HL-60 (cell line): ENCODE results near the gene PPP1R12B.

Source experiments
- DNase-seq, 2 experiments: peaks; one replicate each; pipeline ENCODE4 v3.0.0-alpha.2; 2010 to 2020; ENCODE audit warnings: low read depth in 1 of 2, low spot score in 1 of 2
- H3K27ac ChIP-seq: fragments of 250-450 bp; sonication (Bioruptor Pico); replicated peaks from 2 replicates; pipeline ENCODE4 v1.5.1; 2020; ENCODE audit warnings: mild to moderate bottlenecking, moderate library complexity
- H3K27me3 ChIP-seq: fragments of 250-450 bp; sonication (Bioruptor Pico); 2 replicates; pipeline ENCODE4 v1.5.1; 2021; ENCODE audit warnings: mild to moderate bottlenecking, moderate library complexity; ENCODE audit not compliant: insufficient read depth, poor library complexity, severe bottlenecking
- H3K4me3 ChIP-seq: replicated peaks from 2 replicates; pipeline ENCODE4 v1.5.1; 2011; ENCODE audit warnings: mild to moderate bottlenecking, control low read depth, low read length; ENCODE audit not compliant: insufficient read depth
- CTCF ChIP-seq: IDR thresholded peaks from one replicate; pipeline ENCODE4 v1.5.1; 2011; ENCODE audit warnings: low read length, control low read depth, inconsistent platforms; ENCODE audit not compliant: insufficient read depth
- GABPA ChIP-seq: IDR thresholded peaks from 2 replicates; pipeline ENCODE4 v1.6.1; 2012; ENCODE audit warnings: low read depth
- POLR2AphosphoS5 ChIP-seq: IDR thresholded peaks from 2 replicates; pipeline ENCODE4 v1.6.1; 2012; ENCODE audit warnings: low read depth
- REST ChIP-seq: IDR thresholded peaks from 2 replicates; pipeline ENCODE4 v1.6.1; 2012; ENCODE audit warnings: low read depth; ENCODE audit not compliant: insufficient replicate concordance
- SPI1 ChIP-seq: IDR thresholded peaks from 2 replicates; pipeline ENCODE4 v1.6.1; 2012; ENCODE audit warnings: low read depth, mild to moderate bottlenecking, borderline replicate concordance

The PPP1R12B gene

GRCh38 chr1:202355944-202356553 is 7.5 kb downstream of the PPP1R12B start:
- no peak overlapping the region for H3K4me3 ChIP-seq
- no peaks in the 10 kb centered on the region for H3K27me3 ChIP-seq
- DNase-seq = no peak
- no peak overlapping the region for H3K27ac ChIP-seq
- TF ChIP-seq CTCF (no peak), SPI1 (no peak), REST (no peak), GABPA (no peak), POLR2AphosphoS5 (no peak)

GRCh38 chr1:202357506-202357905 is 9.0 kb downstream of the PPP1R12B start:
- TF ChIP-seq CTCF = no peak
- TF ChIP-seq REST = no peak
- no peak for TF ChIP-seq GABPA
- TF ChIP-seq SPI1 = no peak
- TF ChIP-seq POLR2AphosphoS5 = no peak

GRCh38 chr1:202361224-202361623 is 12.7 kb downstream of the PPP1R12B start:
- TF ChIP-seq CTCF = no peak
- TF ChIP-seq POLR2AphosphoS5 = no peak
- TF ChIP-seq SPI1 = no peak
- no peak for TF ChIP-seq GABPA
- TF ChIP-seq REST = no peak
- Histone ChIP-seq H3K27ac (no peak overlapping the region), H3K27me3 (no peaks in the 10 kb centered on the region), H3K4me3 (no peak overlapping the region)
- no peak for DNase-seq

More at GRCh38 chr1:202357506-202357905, 9.0 kb downstream of the PPP1R12B start:
- DNase-seq = no peak
- Histone ChIP-seq H3K27me3 (no peaks in the 10 kb centered on the region), H3K27ac (no peak overlapping the region), H3K4me3 (no peak overlapping the region)
